Hematopoietic multipotent progenitor cell treated with erythropoietin and hydrocortisone succinate and interleukin-3 and kit ligand, for 4 days (in vitro differentiated cells): Measurements from ENCODE around the gene LRRC10B.

ENCODE experiments used
- DNase-seq: peaks from one replicate; pipeline ENCODE4 v3.0.0-alpha.2; 2015

Gene LRRC10B

DNA sequence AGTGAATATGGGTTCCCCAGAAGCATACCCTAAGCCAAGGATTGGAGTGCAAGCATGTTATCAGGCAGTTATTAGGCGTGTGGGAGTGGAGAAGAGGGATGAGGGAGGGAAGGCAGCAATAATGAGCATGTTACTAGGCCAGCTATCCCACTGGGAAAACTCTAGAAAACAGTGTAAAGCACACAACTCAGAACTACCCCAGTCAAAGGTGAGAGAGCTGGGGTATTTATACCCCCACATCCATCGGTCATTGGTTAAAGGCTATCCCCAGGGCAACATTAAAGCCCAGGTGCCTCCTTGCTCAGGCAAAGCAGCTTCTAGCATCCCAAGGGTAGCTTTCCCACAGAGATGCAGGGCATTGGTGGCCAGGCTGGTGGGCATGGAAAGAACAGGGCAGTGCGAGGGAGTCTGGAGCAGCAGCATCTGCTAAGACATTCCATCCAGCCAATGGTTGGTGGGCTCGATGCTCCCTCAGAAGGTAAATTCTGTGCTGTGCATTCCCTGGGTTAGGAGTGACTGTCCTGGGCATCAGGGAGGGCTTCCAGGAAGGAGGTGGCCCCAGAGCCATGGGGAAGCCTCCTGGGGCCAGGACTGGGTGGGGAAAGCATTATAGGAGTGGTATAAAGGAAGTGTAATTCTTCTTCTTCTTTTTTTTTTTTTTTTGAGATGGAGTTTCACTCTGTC, 21.1 kb upstream of the LRRC10B start:
- DNase-seq: no peak

DNA sequence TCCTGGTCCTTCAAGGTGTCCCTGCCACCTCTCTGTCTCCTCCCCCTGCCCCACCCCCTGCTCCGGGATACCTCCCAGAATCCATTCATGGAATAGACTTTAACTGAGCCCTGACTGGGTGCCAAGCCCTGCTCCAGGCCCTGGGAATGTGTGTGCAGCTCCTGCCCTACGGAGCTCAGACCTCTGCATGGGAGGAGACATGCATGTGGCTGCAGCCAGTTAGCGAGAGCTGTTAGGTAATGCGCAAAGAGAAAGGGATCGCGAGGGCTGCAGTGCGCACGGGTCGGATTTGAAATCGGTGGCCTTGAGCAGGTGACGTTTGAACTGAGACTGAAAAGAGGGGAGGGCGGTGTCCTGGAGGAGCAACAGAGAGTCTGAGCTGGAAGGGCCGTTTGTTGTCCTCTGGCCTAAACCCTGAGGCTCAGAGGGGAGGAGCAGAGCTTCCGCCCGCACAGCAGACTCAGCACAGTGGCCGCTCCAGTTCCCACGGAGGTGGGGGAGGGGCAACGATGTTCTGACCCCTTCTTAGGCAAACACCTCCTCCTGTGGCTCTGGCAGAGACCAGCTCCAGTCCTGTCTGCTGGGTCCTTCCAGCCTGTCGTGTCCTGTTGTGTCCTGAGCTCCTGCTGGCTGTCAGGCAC, 19.8 kb upstream of the LRRC10B start:
- no peak for DNase-seq

DNA sequence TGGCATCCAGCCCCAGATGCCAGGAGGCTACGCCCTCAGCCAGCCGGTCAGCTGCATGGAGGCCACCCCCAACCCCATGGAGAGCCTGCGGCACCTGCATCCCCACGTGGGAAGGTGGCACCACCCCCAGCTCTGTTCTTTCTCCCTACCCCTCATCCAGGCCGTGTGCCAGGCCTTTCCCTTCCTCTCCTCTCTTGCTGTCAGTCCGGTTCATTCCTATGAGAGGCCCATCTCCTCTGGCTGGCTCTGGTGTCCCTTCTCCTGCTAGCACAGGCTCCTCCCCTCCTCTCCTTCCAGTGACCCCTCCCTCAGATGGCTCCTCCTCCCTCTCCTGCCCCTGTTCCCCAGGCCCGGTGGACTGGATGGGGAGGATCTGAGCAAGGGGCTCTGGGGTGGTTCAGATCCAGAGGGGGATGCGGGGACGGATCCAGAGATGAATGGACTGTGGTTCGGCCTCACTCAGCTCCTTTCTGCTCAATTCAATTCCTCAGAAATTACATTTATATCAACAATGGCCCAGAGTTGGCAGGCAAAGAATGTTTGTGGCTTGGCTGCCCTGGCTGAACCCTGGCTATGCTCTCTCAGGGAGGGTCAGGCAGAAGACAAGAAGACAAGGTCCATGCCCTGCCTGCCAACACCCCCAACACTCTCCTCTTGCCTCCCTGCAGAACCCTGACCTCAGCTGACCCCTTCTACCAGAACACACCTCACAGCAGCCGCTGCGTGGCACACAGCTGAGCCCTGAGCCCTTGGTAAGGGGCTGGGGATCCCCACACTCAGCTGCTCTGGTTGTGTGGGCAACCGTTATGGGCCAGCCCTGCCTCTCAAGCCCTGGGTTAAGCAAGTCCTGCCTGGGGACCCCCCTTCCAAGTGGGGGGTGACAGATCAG, 18.5 kb upstream of the LRRC10B start:
- no peak for DNase-seq

DNA sequence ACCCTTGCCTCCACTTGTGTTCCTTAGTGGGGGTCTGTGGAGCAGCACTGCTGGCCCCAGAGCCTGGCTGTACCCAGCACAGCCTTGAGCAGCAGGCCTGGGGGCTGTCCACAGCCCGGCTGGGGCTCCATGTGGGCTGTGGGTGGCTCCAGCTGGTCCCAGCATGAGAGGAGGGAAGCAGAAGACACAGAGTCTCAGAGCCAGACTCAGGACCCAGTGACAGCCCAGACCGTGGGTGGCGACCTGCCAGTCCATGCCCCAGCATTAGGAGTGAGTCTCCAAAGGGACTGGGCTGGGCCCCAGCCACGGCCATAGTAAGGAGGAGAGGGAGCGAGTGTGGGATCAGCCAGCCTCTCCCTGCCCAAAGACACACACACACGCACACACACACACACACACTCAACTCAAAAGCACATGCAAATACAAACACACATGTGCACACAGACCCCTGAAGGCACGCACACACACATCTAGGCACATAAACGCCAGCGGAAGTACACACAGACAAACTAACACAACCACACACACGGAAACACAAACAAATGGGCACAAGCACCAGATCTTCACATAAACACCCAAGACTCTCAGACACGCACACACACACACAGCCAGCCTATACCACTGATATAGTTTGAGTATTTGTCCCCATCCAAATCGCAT, 16.7 kb upstream of the LRRC10B start:
- DNase-seq: no peak

DNA sequence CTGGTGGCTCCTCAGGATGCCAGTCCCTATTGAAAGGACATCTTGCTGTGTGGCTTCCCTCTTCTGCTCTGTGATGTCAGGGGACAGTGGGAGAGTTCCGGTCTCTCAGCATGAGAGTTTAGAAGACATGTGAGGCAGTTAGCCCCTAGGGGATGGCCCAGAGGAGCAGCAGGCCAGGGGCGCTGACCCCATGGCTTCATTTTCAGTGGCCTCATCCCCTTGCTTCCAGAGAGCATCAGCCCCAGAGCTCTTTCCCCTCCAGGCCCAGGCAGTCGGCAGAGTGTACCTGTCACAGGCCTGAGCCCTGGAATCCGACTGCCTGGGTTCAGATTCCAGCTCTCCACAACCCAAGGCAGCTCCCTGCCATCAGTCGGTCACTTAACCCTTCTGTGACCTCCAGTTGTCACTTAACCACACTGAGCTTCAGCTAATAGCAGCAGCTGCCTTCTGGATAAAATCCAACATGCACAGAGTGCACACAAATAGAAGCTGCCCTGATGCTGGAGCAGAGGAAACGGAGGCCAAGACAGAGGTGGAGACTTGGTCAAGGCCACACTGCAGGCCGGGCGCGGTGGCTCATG, 14.1 kb upstream of the LRRC10B start:
- no peak for DNase-seq

DNA sequence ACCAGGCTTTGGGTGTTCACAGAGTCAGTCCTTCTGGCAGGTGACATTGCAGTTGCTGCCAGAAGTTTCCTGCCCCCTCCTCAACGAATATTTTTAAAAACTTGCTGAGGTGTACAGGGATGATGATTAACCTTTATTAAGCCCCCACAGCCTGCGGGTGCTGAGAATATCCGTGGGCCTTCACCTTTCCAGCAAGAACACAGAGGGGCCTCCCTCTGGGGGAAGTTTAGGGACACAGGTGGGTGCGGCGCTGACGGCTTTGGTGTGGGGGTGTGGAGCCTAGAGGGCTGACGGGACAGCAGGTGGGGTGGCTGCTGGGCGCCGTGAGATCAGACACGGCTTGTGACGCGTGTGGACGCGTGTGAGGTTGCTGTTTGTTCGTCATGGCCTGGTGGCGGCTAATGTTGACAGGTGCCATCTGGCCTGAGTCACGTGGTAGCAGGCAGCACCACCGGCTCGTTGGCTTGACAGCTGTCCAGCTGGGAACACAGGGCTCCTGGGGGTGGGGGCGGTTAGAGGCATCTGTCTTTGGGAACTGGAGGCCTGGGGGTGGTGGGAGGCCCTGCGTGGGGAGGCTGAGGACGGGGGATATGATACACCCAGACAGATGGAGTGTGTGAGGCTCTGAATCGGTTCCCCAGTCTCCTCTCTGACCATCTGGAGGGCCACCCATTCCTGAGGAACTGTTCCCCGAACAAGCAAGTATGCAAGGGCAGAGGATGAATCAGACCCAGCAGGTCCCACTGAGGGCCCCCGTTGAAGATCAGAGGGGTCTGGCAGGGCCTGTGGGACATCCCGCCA, 12.5 kb upstream of the LRRC10B start:
- no peak for DNase-seq

DNA sequence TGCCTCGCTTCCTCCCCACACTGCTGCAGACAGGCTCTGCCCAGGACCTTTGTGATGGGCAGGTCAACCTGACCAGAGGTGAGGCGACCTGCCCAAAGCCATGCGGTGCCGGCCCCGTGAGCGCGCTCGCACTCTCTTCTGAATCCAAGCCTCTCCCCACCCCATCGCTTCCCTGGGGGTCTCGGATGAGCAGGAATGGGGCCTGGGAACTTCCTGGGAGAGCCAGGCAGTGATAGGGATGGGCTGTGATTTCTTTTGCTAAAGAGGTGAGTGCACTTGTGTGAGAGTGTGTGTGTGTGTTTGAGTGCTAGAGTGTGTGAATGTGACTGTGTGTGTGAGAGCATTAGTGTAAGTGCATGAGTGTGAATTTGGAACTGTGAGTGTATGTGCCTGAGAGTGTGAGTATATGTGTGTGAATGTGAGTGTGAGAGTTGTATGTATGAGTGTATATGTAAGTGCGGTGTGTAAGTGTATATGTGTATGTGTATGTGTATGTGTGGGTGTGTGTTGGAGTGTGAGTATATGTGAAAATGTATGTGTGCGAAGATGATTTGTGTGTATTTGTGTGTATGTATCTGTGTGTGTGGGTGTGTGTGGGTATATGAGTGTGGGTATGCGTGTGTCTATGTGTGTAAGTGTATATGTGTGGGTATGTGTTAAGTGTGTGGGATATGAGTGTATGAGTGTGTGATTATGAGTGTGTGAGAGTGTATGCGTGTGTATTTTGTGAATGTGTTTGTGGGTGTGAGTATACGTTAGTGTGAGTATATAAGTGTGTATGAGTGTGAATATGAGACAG, 11.7 kb upstream of the LRRC10B start:
- DNase-seq: no peak

DNA sequence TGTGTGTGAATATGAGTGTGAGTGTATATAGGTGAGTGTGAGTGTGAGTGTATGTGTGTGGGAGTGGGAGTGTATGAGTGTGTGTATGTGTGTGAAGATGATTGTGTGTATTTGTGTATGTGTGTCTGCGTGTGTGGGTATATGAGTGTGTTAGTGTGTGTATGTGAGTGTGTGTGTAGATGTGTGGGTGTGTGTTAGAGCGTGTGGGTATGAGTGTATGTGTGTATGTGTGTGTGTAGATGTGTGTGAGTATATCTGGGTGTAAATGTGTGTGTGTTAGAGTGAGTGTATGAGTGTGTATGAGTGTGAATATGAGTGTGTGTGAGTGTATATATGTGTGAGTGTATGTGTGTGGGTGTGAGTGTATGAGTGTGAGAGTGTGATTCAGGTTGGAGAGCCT, 11.1 kb upstream of the LRRC10B start:
- no peak for DNase-seq

DNA sequence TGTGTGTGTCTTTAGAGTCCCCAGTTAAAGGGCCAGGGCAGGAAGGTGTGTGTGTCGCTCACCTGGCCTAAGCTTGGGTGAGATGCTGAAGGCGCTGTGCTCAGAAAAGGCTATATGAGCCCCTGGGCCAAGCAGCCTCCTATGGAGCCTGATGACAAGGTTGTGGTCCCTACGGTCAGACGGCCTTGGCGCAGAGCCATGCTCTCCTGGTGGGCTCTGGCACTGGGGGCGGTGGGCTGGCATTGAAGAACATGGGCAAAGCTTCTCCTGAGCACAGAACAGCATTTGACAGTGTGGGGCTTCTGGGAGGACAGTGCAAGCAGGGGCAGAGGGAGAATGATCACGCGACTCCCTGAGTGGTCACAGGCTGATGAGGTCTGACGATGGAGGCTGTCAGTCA, 10.7 kb upstream of the LRRC10B start:
- no peak for DNase-seq

DNA sequence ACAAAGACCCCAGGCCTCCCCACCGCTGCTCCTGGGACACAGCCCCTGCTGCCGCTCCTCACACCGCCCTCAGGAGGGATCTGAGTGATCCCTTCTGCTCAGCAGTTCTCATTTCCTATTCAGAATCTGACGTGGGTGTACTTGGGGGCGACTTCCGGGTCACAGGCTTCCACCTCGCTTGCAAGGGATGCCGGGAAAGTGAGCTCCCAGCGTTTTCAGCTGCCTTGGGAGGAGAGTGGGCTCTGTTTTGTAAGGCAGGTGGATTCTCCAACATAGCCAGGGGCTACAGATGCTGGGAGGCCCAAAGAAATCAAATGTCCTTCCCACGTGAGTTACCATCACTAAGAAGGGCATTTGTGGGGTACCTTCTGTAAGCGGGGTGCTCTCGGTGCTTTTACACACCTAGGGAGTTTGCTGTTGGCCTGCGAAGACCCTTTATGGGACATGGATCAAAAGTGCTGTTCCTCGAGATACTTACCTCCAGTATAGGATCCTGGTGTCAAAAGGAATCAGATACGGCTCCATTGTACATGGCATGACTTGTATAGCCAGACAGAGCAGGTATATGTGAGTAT, 9.7 kb upstream of the LRRC10B start:
- DNase-seq: no peak

DNA sequence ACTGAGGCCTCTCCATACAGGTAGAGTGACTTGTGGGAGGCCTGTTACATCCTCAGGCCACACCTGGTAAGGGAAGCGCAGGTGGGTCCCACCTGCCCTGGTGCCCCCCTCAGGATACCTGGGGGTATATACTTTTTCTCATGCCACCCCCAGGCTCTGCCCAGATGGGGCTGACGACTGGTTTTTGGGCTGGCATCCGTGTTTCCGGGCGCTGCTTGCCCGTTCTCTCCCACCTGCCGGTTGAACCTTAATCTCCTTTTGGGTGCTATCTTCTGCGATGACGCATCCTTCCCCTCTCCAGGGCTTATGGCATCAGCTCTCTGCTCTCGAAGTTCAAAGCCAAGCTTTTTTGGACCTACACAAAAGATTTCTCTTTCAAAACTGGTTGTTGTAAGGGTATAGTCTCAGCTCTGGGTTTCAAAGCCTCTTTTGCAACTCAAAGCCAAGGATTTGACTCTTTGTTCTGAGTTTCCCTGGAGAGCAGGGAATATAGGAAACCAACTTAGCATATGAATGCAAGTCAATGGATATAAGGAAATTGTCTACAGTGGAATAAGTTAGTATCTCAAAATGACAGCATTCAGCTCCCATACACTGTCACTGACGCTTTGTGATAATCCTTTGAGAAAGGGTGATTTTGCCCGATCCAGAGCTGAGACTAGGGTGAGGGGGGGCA, 8.6 kb upstream of the LRRC10B start:
- DNase-seq: no peak

DNA sequence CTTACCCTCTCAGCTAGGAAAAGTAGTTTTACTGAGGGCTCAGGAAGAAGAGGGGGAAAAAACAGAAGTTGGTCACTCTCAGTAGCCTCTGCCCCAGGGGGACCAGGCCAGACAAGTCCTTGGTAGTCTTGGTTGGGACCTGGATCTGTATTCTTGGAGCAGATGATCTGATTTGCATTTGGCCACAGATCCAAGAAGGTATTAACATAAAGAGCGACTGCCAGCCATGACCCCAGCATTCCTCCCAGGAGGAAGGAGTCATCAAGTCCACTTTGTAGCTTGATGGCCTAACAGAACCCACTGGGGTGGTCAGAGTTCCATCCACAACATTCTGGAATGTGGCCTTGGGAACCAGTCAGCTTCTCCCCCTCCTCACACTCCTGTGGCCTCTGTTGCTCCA, 6.0 kb upstream of the LRRC10B start:
- no peak for DNase-seq

DNA sequence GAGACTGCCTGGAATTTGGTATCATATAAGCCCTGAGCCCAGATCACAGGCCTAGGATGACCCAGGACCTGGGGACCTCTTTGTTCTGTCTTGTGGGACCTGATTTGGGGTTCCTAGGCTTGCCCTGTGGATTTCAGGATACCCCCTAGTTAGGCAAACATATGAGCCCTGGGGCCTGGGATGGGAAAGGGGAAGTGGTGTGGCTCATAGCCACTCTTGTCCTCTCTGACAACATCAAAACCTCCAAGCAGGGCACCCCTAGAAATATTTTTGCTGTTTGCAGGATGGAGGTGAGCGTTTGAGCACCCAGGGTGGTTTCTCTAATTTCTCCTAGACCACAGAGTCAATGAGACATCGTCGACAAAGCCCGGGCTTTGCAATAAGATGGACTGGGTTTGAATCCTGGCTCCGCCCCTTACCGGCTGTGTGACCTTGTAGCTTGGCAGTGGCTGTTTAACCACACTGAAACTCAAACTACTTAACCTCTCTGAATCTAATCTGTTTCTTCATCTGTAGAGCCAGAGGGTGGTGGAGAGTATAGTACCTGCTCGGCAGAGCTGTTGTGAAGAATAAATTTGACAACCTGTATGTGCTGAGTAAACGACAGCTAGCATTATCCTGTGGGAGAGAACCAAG, 5.3 kb upstream of the LRRC10B start:
- DNase-seq: peak; percentile 16

DNA sequence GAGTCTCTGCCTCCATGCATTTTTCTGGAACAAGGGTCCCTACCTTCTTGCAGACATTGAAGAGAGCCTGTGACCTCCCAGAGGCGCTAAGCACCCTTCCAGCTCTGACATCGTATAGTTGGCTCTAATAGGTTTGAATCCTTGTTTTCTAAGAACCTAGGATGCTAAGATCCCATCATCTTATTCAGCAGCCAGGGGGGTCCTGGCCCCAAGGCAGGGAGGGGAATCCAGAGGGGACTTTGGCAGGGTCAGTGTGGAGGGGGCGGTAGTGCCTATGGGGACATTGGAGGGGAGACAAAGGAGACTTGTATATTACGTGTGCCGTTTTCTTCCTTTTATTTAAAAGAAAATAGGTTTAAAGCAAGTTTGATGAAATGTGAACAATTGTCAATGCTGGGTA, 3.4 kb upstream of the LRRC10B start:
- no peak for DNase-seq

DNA sequence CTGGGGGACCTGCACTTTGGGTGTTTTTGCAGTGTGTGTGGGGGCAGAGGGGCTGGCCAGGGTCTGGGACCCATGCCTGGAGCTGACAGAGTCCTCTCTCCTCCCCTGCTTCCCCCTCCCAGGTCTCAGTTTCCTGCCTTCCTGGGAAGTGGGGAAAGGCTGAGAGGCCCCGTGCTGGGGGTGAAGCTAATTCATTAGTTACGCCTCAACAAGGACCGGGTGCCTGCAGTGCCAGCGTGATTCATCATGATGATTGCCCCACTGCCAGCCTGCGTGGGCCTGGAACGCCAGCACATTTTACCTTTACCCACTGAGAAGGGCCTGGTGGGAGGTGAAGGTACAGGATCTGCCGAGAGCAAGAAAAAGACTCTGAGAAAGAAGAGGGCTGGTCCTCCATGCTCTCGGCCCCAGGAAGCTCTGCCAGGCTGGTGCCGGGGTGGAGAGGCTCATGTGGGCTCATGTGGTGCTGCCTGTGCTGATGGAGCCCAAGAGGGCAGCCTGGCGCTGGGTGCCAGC, 2.9 kb upstream of the LRRC10B start:
- DNase-seq: no peak

DNA sequence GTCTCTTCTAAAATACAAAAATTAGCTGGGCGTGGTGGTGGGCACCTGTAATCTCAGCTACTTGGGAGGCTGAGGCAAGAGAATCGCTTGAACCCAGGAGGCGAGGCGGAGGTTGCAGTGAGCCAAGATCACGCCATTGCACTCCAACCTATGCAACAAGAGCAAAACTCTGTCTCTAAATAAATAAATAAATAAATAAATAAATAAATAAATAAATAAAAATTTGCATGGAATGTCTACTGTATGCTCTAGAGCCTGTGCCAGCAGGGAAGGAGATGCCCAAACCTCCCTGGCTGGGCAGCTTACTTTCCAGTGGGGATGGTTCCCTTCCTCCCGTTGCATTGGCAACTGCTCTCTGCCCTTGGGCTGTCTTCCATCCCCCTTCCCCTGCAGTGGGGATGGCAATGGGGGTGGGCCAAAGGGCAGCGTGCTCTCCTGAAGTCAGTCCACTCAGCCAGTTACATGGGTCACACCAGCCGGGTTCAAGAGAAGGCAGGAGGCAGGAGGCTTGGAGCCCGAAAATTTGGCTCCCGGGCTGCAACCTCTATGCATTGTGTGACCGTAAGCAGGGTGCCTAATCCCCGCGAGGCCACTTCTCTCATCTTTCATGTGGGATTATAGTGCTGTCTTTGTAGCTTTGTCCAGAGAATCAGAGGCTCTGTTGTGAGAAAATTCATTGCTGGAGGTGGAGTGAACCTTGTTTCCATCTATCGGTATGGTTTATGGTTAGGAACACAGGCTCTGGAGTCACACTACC, 1.4 kb upstream of the LRRC10B start:
- no peak for DNase-seq

DNA sequence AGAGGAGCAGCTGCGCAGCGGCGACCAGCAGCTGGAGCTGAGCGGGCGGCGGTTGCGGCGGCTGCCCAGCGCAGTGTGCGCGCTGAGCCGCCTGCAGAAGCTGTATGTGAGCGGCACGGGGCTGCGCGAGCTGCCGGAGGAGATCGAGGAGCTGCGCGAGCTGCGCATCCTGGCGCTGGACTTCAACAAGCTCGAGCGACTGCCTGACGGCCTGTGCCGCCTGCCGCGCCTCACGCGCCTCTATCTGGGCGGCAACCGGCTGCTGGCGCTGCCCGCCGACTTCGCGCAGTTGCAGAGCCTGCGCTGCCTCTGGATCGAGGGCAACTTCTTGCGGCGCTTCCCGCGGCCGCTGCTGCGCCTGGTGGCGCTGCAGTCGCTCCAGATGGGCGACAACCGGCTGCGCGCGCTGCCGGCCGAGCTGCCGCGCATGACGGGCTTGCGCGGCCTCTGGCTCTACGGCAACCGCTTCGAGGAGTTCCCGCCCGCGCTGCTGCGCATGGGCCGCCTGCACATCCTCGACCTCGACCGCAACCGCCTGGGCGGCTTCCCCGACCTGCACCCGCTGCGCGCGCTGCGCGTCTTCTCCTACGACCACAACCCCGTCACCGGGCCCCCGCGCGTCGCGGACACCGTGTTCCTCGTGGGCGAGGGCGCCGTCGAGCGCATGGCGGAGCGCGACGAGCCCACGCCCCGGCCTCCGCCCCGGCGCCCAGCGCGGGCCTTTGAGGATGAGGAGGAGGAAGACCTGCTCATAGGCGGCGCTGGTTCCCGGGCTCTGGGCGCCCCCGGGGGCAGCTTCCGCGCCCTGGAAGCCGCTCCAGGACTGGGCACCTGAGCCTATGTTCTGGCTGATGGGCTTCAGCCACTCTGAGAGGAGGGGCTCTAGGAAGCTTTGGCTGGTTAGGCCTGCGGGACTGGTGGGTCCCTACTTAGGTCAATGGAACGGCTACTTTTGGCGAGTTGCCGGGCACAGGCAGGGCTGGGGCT, 787 bp downstream of the LRRC10B start:
- peak; percentile 94 for DNase-seq
